Uterus (tissue), 2 donors: ENCODE measurements around the gene CAMK2D.

Experiments
- CTCF ChIP-seq, 4 experiments: fragments of 200-600 bp in 2 of 4; fragments of 450-650 bp in 2 of 4; sonication (generic) in 2 of 4; IDR thresholded peaks; one replicate each; pipeline ENCODE4 v1.5.1; 2016 to 2019; ENCODE audit warnings: antibody characterized with exemption in 4 of 4, mild to moderate bottlenecking in 2 of 4, moderate library complexity in 1 of 4
- POLR2A ChIP-seq, 2 donors: fragments of 450-650 bp; IDR thresholded peaks; one replicate each; pipeline ENCODE4 v1.6.1; 2016; ENCODE audit warnings: antibody characterized with exemption in 2 of 2, mild to moderate bottlenecking in 1 of 2, moderate library complexity in 1 of 2

GRCh38 chr4:113476800-113477199 is 284.7 kb downstream of the CAMK2D start:
- no peak for TF ChIP-seq CTCF (IDR thresholded peaks at IDR 0.05)
- TF ChIP-seq POLR2A (IDR thresholded peaks at IDR 0.05) = no peak
